ENCODE measurements around the gene PTPDC1. TPM values are rescaled to one million over a fixed set of nuclear protein-coding genes. Genes with fewer than 3 reads are reported as not detected.

PTPDC1 gene, protein sequence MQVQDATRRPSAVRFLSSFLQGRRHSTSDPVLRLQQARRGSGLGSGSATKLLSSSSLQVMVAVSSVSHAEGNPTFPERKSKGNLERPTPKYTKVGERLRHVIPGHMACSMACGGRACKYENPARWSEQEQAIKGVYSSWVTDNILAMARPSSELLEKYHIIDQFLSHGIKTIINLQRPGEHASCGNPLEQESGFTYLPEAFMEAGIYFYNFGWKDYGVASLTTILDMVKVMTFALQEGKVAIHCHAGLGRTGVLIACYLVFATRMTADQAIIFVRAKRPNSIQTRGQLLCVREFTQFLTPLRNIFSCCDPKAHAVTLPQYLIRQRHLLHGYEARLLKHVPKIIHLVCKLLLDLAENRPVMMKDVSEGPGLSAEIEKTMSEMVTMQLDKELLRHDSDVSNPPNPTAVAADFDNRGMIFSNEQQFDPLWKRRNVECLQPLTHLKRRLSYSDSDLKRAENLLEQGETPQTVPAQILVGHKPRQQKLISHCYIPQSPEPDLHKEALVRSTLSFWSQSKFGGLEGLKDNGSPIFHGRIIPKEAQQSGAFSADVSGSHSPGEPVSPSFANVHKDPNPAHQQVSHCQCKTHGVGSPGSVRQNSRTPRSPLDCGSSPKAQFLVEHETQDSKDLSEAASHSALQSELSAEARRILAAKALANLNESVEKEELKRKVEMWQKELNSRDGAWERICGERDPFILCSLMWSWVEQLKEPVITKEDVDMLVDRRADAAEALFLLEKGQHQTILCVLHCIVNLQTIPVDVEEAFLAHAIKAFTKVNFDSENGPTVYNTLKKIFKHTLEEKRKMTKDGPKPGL
- total RNA-seq (2013): 1.9 TPM
- polyA plus RNA-seq (1 to 10 TPM in 1 of 3 donors, under 1 TPM in 2; 0.32 to 1.5 (median 0.95) TPM), polyA minus RNA-seq (1.2 and 1.5 TPM in 2 replicates), total RNA-seq (2.0 to 8.2 (median 4.4) reads per million in 11 experiments)

- Mint-ChIP-seq H3K9me3 (peaks cover 0 to 3% (median 0%) of the 10 kb centered on the region in 7 donors), H3K4me1 (no peaks in the 10 kb centered on the region), H3K36me3 (peaks cover 2 to 5% of the 10 kb centered on the region in 2 donors), H3K27ac (no peak within 1 kb of the TSS), H3K4me3 (no peak within 1 kb of the TSS), H3K27me3 (ENCODE audit: low read depth in 3 of 3) (peaks cover 0 to 2% (median 0%) of the 10 kb centered on the region in 3 donors)
- Histone ChIP-seq H3K79me2 (ENCODE audit: insufficient read depth, low read length) (no peaks in the 10 kb centered on the region), H2AFZ (ENCODE audit: insufficient read depth, low read depth, low read length, poor library complexity, severe bottlenecking) (no peak within 1 kb of the TSS), H4K20me1 (ENCODE audit: insufficient read depth, low read length) (no peaks in the 10 kb centered on the region), H3K27ac (ENCODE audit: low read depth in 1 of 2, low read length in 2 of 2) (no peak within 1 kb of the TSS), H3K4me3 (replicated peaks in 1 of 3; ENCODE audit: low read depth in 2 of 3, low read length in 3 of 3) (no peak within 1 kb of the TSS), H3K27me3 (ENCODE audit: control insufficient read depth in 2 of 2, insufficient read depth in 2 of 2, low read length in 2 of 2) (no peaks in the 10 kb centered on the region), H3K4me2 (replicated peaks; ENCODE audit: extremely low read depth, low read length, poor library complexity, severe bottlenecking) (no peak within 1 kb of the TSS), H3K4me1 (ENCODE audit: control insufficient read depth in 1 of 2, insufficient read depth in 2 of 2, low read length in 2 of 2) (no peaks in the 10 kb centered on the region), H3K9ac (ENCODE audit: insufficient read depth, low read length, poor library complexity, severe bottlenecking) (no peak within 1 kb of the TSS), H3K36me3 (replicated peaks in 1 of 2; ENCODE audit: control insufficient read depth in 1 of 2, insufficient read depth in 2 of 2, low read length in 2 of 2) (no peaks in the 10 kb centered on the region), H3K9me3 (replicated peaks in 1 of 2; ENCODE audit: control insufficient read depth in 1 of 2, insufficient read depth in 1 of 2, low read length in 2 of 2) (no peaks in the 10 kb centered on the region)
- DNase-seq: no peak
- 94% methylated on average over 7 of the region's 14 CpGs for WGBS (ENCODE audit: insufficient coverage)
- intact Hi-C loops (cut with micrococcal nuclease): no loop called here
- TF ChIP-seq, protein P1, sequence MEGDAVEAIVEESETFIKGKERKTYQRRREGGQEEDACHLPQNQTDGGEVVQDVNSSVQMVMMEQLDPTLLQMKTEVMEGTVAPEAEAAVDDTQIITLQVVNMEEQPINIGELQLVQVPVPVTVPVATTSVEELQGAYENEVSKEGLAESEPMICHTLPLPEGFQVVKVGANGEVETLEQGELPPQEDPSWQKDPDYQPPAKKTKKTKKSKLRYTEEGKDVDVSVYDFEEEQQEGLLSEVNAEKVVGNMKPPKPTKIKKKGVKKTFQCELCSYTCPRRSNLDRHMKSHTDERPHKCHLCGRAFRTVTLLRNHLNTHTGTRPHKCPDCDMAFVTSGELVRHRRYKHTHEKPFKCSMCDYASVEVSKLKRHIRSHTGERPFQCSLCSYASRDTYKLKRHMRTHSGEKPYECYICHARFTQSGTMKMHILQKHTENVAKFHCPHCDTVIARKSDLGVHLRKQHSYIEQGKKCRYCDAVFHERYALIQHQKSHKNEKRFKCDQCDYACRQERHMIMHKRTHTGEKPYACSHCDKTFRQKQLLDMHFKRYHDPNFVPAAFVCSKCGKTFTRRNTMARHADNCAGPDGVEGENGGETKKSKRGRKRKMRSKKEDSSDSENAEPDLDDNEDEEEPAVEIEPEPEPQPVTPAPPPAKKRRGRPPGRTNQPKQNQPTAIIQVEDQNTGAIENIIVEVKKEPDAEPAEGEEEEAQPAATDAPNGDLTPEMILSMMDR (IDR thresholded peaks at IDR 0.05): no peak
Observed at GRCh38 chr9:94084314-94084713, at the start of gene PTPDC1. Gene PTPDC1 (plus strand): TSS chr9:94084464. CDS start chr9:94084531, 67 bp downstream.

- no peak overlapping the region for H3K4me3 Mint-ChIP-seq
- Histone ChIP-seq H4K20me1 (ENCODE audit: insufficient read depth, low read length) (no peaks in the 10 kb centered on the region), H3K79me2 (ENCODE audit: insufficient read depth, low read length) (no peaks in the 10 kb centered on the region), H3K9ac (ENCODE audit: insufficient read depth, low read length, poor library complexity, severe bottlenecking) (no peak overlapping the region), H3K9me3 (replicated peaks in 1 of 2; ENCODE audit: control insufficient read depth in 1 of 2, insufficient read depth in 1 of 2, low read length in 2 of 2) (no peaks in the 10 kb centered on the region), H3K36me3 (replicated peaks in 1 of 2; ENCODE audit: control insufficient read depth in 1 of 2, insufficient read depth in 2 of 2, low read length in 2 of 2) (no peaks in the 10 kb centered on the region), H3K27me3 (ENCODE audit: control insufficient read depth in 2 of 2, insufficient read depth in 2 of 2, low read length in 2 of 2) (peaks cover 6 to 7% of the 10 kb centered on the region in 2 donors), H3K27ac (ENCODE audit: low read depth in 1 of 2, low read length in 2 of 2) (no peak overlapping the region), H3K4me1 (ENCODE audit: control insufficient read depth in 1 of 2, insufficient read depth in 2 of 2, low read length in 2 of 2) (peaks cover 11 to 14% of the 10 kb centered on the region in 2 donors), H3K4me2 (replicated peaks; ENCODE audit: extremely low read depth, low read length, poor library complexity, severe bottlenecking) (no peak overlapping the region), H2AFZ (ENCODE audit: insufficient read depth, low read depth, low read length, poor library complexity, severe bottlenecking) (no peak overlapping the region), H3K4me3 (replicated peaks in 1 of 3; ENCODE audit: low read depth in 2 of 3, low read length in 3 of 3) (no peak overlapping the region)
- peaks cover 16% of the 10 kb centered on the region for H3K4me1 Mint-ChIP-seq
- intact Hi-C loops (cut with micrococcal nuclease): loop anchor here in 1 of 2 donors (5.0 kb wide), 1 partner anchor 467 kb away; no protein-coding TSS in a partner anchor
- peaks cover 0 to 6% (median 2%) of the 10 kb centered on the region in 7 donors for H3K9me3 Mint-ChIP-seq
- DNase-seq: no peak
- no peak overlapping the region for H3K27ac Mint-ChIP-seq
- TF ChIP-seq, protein P1 (IDR thresholded peaks at IDR 0.05): no peak
- peaks cover 4 to 7% of the 10 kb centered on the region in 2 donors for H3K36me3 Mint-ChIP-seq
- H3K27me3 Mint-ChIP-seq (ENCODE audit: low read depth in 3 of 3): peaks cover 4 to 14% (median 11%) of the 10 kb centered on the region in 3 donors
Observed at GRCh38 chr9:94034511-94034910, 49.8 kb upstream of the PTPDC1 start.
